Peyer's patch (tissue), 4 donors: ENCODE data around the gene SH3PXD2B. TPM values are rescaled to one million over a fixed set of nuclear protein-coding genes. Genes with fewer than 3 reads are reported as not detected.

Source experiments
- DNase-seq, 3 donors: peaks; one replicate each; pipeline ENCODE4 v3.0.0-alpha.2; 2017 to 2019
- H3K27ac ChIP-seq, 4 donors: fragments of 200-600 bp; sonication (generic); one replicate each; pipeline ENCODE4 v1.5.1; 2016 to 2019
- H3K27me3 ChIP-seq, 2 donors: fragments of 200-600 bp; sonication (generic); one replicate each; pipeline ENCODE4 v1.5.1; 2019
- H3K36me3 ChIP-seq, 3 donors: fragments of 200-600 bp; sonication (generic); one replicate each; pipeline ENCODE4 v1.5.1; 2016 to 2019
- H3K4me1 ChIP-seq, 4 donors: fragments of 200-600 bp; sonication (generic); one replicate each; pipeline ENCODE4 v1.5.1; 2016 to 2019
- H3K4me3 ChIP-seq, 4 donors: fragments of 200-600 bp; sonication (generic); 1 replicate in 3 of 4; 2 replicates in 1 of 4; pipeline ENCODE4 v1.5.1; 2016 to 2019; ENCODE audit warnings: mild to moderate bottlenecking in 1 of 4
- H3K9me3 ChIP-seq, 4 donors: fragments of 200-600 bp; sonication (generic); one replicate each; pipeline ENCODE4 v1.5.1; 2016 to 2019; ENCODE audit warnings: mild to moderate bottlenecking in 1 of 4
- CTCF ChIP-seq, 6 experiments: fragments of 450-650 bp in 4 of 6; fragments of 200-600 bp in 2 of 6; sonication (generic) in 1 of 6; IDR thresholded peaks; one replicate each; pipeline ENCODE4 v1.5.1; 2017 to 2019; ENCODE audit warnings: antibody characterized with exemption in 6 of 6, mild to moderate bottlenecking in 3 of 6, moderate library complexity in 1 of 6
- POLR2A ChIP-seq, 2 donors: fragments of 450-650 bp; IDR thresholded peaks; one replicate each; pipeline ENCODE4 v1.5.1; 2017; ENCODE audit warnings: antibody characterized with exemption in 2 of 2, mild to moderate bottlenecking in 2 of 2, moderate library complexity in 2 of 2
- total RNA-seq, 4 donors: library from RNA; depleted of rRNA; stranded (reverse); fragments of >200 nt; gene quantifications; one replicate each; pipeline ENCODE4 v1.1.0, GENCODE V29; 2016

The SH3PXD2B gene
- total RNA-seq, 4 donors from 2014 or later: 5.8 to 26.4 (median 11.7) TPM

GRCh38 chr5:172436879-172437369 is 17.4 kb downstream of the SH3PXD2B start:
- Histone ChIP-seq H3K36me3 (no peaks in the 10 kb centered on the region), H3K27me3 (no peaks in the 10 kb centered on the region), H3K27ac (peak overlapping the region; percentile 10 to 52 (median 36)), H3K4me1 (peaks cover 0 to 17% (median 1%) of the 10 kb centered on the region in 4 donors), H3K9me3 (no peaks in the 10 kb centered on the region), H3K4me3 (no peak overlapping the region)
- TF ChIP-seq POLR2A (IDR thresholded peaks at IDR 0.05) (no peak), CTCF (IDR thresholded peaks at IDR 0.05) (no peak)
- DNase-seq: peak in 1 of 3 donors; percentile 39

- H3K4me1 ChIP-seq: peaks cover 0 to 17% (median 1%) of the 10 kb centered on the region in 4 donors
- H3K27ac ChIP-seq: peak overlapping the region in 2 of 4 donors; percentile 50 to 52
- DNase-seq: peak in 1 of 3 donors; percentile 23
These were observed 18.0 kb downstream of the SH3PXD2B start for GRCh38 chr5:172436078-172436878.

GRCh38 chr5:172435362-172436077 is 18.8 kb downstream of the SH3PXD2B start:
- Histone ChIP-seq H3K27me3 (no peaks in the 10 kb centered on the region), H3K36me3 (no peaks in the 10 kb centered on the region), H3K9me3 (no peaks in the 10 kb centered on the region), H3K27ac (peak overlapping the region in 1 of 4 donors; percentile 52), H3K4me3 (no peak overlapping the region), H3K4me1 (peaks cover 0 to 18% (median 1%) of the 10 kb centered on the region in 4 donors)
- peak in 1 of 3 donors; percentile 24 for DNase-seq
- TF ChIP-seq CTCF (IDR thresholded peaks at IDR 0.05) (no peak), POLR2A (IDR thresholded peaks at IDR 0.05) (no peak)

More at GRCh38 chr5:172436078-172436878, 18.0 kb downstream of the SH3PXD2B start:
- Histone ChIP-seq H3K4me3 (no peak overlapping the region), H3K27me3 (no peaks in the 10 kb centered on the region), H3K9me3 (no peaks in the 10 kb centered on the region), H3K36me3 (no peaks in the 10 kb centered on the region)
- TF ChIP-seq POLR2A (IDR thresholded peaks at IDR 0.05): no peak
- no peak for TF ChIP-seq CTCF (IDR thresholded peaks at IDR 0.05)

- Histone ChIP-seq H3K36me3 (no peaks in the 10 kb centered on the region), H3K27me3 (no peaks in the 10 kb centered on the region), H3K4me3 (no peak overlapping the region), H3K4me1 (peaks cover 0 to 28% (median 1%) of the 10 kb centered on the region in 4 donors), H3K9me3 (no peaks in the 10 kb centered on the region), H3K27ac (no peak overlapping the region)
- no peak for DNase-seq
- TF ChIP-seq POLR2A (IDR thresholded peaks at IDR 0.05) (no peak), CTCF (IDR thresholded peaks at IDR 0.05) (no peak)
These were observed 20.1 kb downstream of the SH3PXD2B start for GRCh38 chr5:172434251-172434650.

- H3K27ac ChIP-seq: no peak overlapping the region
- TF ChIP-seq POLR2A (IDR thresholded peaks at IDR 0.05): no peak
- TF ChIP-seq CTCF (IDR thresholded peaks at IDR 0.05): no peak
- H3K27me3 ChIP-seq: no peaks in the 10 kb centered on the region
- no peak overlapping the region for H3K4me3 ChIP-seq
- H3K9me3 ChIP-seq: no peaks in the 10 kb centered on the region
- no peak for DNase-seq
- H3K4me1 ChIP-seq: peaks cover 0 to 28% (median 1%) of the 10 kb centered on the region in 4 donors
- no peaks in the 10 kb centered on the region for H3K36me3 ChIP-seq
These were observed 20.8 kb downstream of the SH3PXD2B start for GRCh38 chr5:172433513-172433912.
